Measurements from ENCODE around the gene KCTD19.
A peak's percentile ranks its signal among the peaks of the same experiment; 100 is the strongest.

Gene KCTD19

DNA sequence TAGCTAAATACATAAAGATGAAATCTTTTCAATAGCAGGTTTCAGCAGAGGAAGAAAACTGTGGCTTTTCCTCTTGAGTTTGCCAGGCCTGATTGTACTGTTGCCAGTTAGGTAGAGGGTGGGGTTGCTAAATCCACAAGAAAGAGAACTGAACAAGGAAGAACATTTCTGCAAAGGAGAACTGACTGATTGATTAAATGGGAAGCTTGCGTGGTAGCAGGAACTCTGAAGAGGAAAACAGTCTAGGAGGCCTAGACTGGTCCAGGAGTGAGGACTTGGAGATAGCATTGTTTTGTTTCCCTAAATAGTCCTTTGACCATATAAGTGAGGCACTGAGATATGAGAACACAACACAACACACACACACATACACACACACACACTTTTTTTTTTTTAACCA is 18.9 kb upstream of the KCTD19 start:
- H3K36me3 ChIP-seq (replicated peaks; ENCODE audit: low read depth, low read length) = no peaks in the 10 kb centered on the region
- H3K9me3 ChIP-seq (ENCODE audit: insufficient read depth, low read length) = no peaks in the 10 kb centered on the region
- TF ChIP-seq EZH2phosphoT487 (IDR thresholded peaks at IDR 0.05; ENCODE audit: low read depth) = no peak
- TF ChIP-seq, protein P1, sequence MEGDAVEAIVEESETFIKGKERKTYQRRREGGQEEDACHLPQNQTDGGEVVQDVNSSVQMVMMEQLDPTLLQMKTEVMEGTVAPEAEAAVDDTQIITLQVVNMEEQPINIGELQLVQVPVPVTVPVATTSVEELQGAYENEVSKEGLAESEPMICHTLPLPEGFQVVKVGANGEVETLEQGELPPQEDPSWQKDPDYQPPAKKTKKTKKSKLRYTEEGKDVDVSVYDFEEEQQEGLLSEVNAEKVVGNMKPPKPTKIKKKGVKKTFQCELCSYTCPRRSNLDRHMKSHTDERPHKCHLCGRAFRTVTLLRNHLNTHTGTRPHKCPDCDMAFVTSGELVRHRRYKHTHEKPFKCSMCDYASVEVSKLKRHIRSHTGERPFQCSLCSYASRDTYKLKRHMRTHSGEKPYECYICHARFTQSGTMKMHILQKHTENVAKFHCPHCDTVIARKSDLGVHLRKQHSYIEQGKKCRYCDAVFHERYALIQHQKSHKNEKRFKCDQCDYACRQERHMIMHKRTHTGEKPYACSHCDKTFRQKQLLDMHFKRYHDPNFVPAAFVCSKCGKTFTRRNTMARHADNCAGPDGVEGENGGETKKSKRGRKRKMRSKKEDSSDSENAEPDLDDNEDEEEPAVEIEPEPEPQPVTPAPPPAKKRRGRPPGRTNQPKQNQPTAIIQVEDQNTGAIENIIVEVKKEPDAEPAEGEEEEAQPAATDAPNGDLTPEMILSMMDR (IDR thresholded peaks at IDR 0.05; ENCODE audit: low read depth, low read length) = no peak
- no peak overlapping the region for H2AFZ ChIP-seq (ENCODE audit: low read depth, low read length)
- no peak overlapping the region for H3K27ac ChIP-seq (ENCODE audit: low read length)
- no peak overlapping the region for H3K4me3 ChIP-seq (ENCODE audit: low read length)
- H3K4me1 ChIP-seq (ENCODE audit: low read length) = no peaks in the 10 kb centered on the region
- H3K27me3 ChIP-seq (ENCODE audit: low read depth, low read length) = no peaks in the 10 kb centered on the region
- no peaks in the 10 kb centered on the region for H4K20me1 ChIP-seq (ENCODE audit: insufficient read depth, low read length)
- no peak overlapping the region for H3K9ac ChIP-seq (ENCODE audit: low read length)
- no peaks in the 10 kb centered on the region for H3K79me2 ChIP-seq (ENCODE audit: low read length)
- H3K4me2 ChIP-seq (ENCODE audit: low read length) = no peak overlapping the region

DNA sequence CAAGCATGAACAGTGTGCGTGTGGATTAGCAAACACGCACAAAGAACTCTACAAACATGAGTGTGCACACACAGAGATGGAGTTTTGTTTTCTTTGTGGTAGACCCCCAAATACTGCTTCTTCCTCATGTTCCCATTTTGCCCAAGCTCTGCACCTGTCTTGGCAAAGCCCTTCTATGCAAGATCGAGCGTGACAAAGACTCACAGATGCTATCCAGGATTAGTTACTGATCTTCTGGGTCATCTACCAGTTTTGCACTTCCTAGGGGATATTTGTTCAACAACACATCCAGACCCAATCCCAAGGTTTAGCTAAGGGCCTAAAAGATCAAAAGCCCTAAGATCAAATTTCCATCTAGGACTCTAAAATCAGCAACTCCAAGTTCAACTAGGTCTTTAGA is 16.1 kb upstream of the KCTD19 start:
- no peaks in the 10 kb centered on the region for H3K36me3 ChIP-seq (replicated peaks; ENCODE audit: low read depth, low read length)
- no peak overlapping the region for H2AFZ ChIP-seq (ENCODE audit: low read depth, low read length)
- H3K4me1 ChIP-seq (ENCODE audit: low read length) = no peaks in the 10 kb centered on the region
- H3K4me3 ChIP-seq (ENCODE audit: low read length) = no peak overlapping the region
- H3K9ac ChIP-seq (ENCODE audit: low read length) = no peak overlapping the region
- H4K20me1 ChIP-seq (ENCODE audit: insufficient read depth, low read length) = no peaks in the 10 kb centered on the region
- H3K27ac ChIP-seq (ENCODE audit: low read length) = no peak overlapping the region
- no peaks in the 10 kb centered on the region for H3K27me3 ChIP-seq (ENCODE audit: low read depth, low read length)
- no peaks in the 10 kb centered on the region for H3K9me3 ChIP-seq (ENCODE audit: insufficient read depth, low read length)
- no peaks in the 10 kb centered on the region for H3K79me2 ChIP-seq (ENCODE audit: low read length)
- no peak for TF ChIP-seq EZH2phosphoT487 (IDR thresholded peaks at IDR 0.05; ENCODE audit: low read depth)
- TF ChIP-seq, protein P1 (IDR thresholded peaks at IDR 0.05; ENCODE audit: low read depth, low read length) = no peak
- H3K4me2 ChIP-seq (ENCODE audit: low read length) = no peak overlapping the region

DNA sequence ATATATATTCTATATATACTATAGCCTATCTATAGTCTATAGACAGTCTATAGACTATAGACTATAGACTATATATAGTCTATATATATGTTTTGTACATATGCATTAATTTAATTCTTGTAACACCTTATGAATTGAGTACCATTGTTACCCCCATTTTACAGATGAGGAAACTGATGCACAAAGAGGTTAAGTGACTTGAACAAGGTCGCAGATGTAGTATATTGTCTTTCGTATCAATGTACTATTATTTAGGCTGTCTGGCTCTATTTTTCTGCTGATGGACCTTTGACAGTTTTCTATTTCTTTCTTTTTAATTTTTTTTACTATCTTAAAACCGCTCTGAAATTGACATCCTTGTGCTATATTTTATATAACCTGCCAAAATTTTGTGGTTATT is 14.7 kb upstream of the KCTD19 start:
- no peak overlapping the region for H3K4me3 ChIP-seq (ENCODE audit: low read length)
- no peaks in the 10 kb centered on the region for H3K9me3 ChIP-seq (ENCODE audit: insufficient read depth, low read length)
- no peaks in the 10 kb centered on the region for H3K4me1 ChIP-seq (ENCODE audit: low read length)
- no peaks in the 10 kb centered on the region for H3K36me3 ChIP-seq (replicated peaks; ENCODE audit: low read depth, low read length)
- no peaks in the 10 kb centered on the region for H4K20me1 ChIP-seq (ENCODE audit: insufficient read depth, low read length)
- no peak overlapping the region for H3K4me2 ChIP-seq (ENCODE audit: low read length)
- no peak overlapping the region for H3K27ac ChIP-seq (ENCODE audit: low read length)
- no peaks in the 10 kb centered on the region for H3K79me2 ChIP-seq (ENCODE audit: low read length)
- H3K9ac ChIP-seq (ENCODE audit: low read length) = no peak overlapping the region
- H3K27me3 ChIP-seq (ENCODE audit: low read depth, low read length) = no peaks in the 10 kb centered on the region
- H2AFZ ChIP-seq (ENCODE audit: low read depth, low read length) = no peak overlapping the region
- TF ChIP-seq EZH2phosphoT487 (IDR thresholded peaks at IDR 0.05; ENCODE audit: low read depth) = no peak

DNA sequence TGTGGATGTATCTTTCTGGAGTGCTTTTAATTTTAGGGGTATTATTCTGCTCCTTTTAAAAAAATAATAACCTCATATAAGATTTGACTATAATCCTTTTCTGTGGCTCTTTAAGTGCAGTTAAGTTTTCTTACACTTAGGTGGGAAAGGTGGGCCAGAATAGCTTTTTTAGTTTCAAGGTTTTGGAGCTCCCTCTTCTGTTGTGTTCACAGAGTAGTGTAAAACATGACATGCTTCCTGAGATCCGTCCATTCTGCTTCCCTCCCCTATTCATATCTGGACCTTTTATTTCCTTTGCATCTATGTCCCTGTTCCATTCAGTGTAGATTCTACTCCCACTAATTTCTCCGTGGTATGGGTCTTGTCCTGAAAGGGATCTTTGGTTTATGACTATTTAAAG is 12.9 kb upstream of the KCTD19 start:
- no peak overlapping the region for H3K27ac ChIP-seq (ENCODE audit: low read length)
- H3K27me3 ChIP-seq (ENCODE audit: low read depth, low read length) = no peaks in the 10 kb centered on the region
- H3K4me3 ChIP-seq (ENCODE audit: low read length) = no peak overlapping the region
- H4K20me1 ChIP-seq (ENCODE audit: insufficient read depth, low read length) = no peaks in the 10 kb centered on the region
- no peak overlapping the region for H2AFZ ChIP-seq (ENCODE audit: low read depth, low read length)
- no peak overlapping the region for H3K9ac ChIP-seq (ENCODE audit: low read length)
- TF ChIP-seq EZH2phosphoT487 (IDR thresholded peaks at IDR 0.05; ENCODE audit: low read depth) = no peak
- TF ChIP-seq, protein P1 (IDR thresholded peaks at IDR 0.05; ENCODE audit: low read depth, low read length) = peak; percentile 68
- H3K4me1 ChIP-seq (ENCODE audit: low read length) = no peaks in the 10 kb centered on the region
- no peaks in the 10 kb centered on the region for H3K36me3 ChIP-seq (replicated peaks; ENCODE audit: low read depth, low read length)
- no peaks in the 10 kb centered on the region for H3K9me3 ChIP-seq (ENCODE audit: insufficient read depth, low read length)
- no peaks in the 10 kb centered on the region for H3K79me2 ChIP-seq (ENCODE audit: low read length)
- H3K4me2 ChIP-seq (ENCODE audit: low read length) = no peak overlapping the region

DNA sequence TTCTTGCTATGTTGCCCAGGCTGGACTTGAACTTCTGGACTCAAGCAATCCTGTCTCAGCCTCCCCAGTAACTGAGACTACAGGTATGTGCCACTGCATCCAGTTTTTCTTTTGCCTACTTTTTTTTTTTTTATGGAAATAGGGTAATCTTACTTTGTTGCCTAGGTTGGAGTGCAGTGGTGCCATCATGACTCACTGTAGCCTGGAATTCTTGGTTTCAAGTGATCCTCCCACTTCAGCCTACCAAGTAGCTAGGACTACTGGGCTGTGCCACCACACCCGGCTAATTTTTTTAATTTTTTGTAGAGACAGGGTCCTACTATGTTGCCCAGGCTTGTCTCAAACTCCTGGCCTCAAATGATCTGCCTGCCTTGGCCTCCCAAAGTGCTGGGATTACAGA is 10.1 kb upstream of the KCTD19 start:
- no peak overlapping the region for H3K9ac ChIP-seq (ENCODE audit: low read length)
- no peak overlapping the region for H2AFZ ChIP-seq (ENCODE audit: low read depth, low read length)
- no peak overlapping the region for H3K27ac ChIP-seq (ENCODE audit: low read length)
- no peak overlapping the region for H3K4me2 ChIP-seq (ENCODE audit: low read length)
- H3K36me3 ChIP-seq (replicated peaks; ENCODE audit: low read depth, low read length) = no peaks in the 10 kb centered on the region
- no peak overlapping the region for H3K4me3 ChIP-seq (ENCODE audit: low read length)
- H3K27me3 ChIP-seq (ENCODE audit: low read depth, low read length) = no peaks in the 10 kb centered on the region
- H3K4me1 ChIP-seq (ENCODE audit: low read length) = no peaks in the 10 kb centered on the region
- H4K20me1 ChIP-seq (ENCODE audit: insufficient read depth, low read length) = no peaks in the 10 kb centered on the region
- TF ChIP-seq, protein P1 (IDR thresholded peaks at IDR 0.05; ENCODE audit: low read depth, low read length) = no peak
- TF ChIP-seq EZH2phosphoT487 (IDR thresholded peaks at IDR 0.05; ENCODE audit: low read depth) = no peak
- H3K79me2 ChIP-seq (ENCODE audit: low read length) = no peaks in the 10 kb centered on the region
- H3K9me3 ChIP-seq (ENCODE audit: insufficient read depth, low read length) = no peaks in the 10 kb centered on the region
